Cortex of kidney (tissue), 1 donor: ENCODE results near the gene RASA3.

Experiments used
- DNase-seq: peaks from one replicate; lab custom pipeline; 2025; lab: John Stamatoyannopoulos, UW

The RASA3 gene

DNA sequence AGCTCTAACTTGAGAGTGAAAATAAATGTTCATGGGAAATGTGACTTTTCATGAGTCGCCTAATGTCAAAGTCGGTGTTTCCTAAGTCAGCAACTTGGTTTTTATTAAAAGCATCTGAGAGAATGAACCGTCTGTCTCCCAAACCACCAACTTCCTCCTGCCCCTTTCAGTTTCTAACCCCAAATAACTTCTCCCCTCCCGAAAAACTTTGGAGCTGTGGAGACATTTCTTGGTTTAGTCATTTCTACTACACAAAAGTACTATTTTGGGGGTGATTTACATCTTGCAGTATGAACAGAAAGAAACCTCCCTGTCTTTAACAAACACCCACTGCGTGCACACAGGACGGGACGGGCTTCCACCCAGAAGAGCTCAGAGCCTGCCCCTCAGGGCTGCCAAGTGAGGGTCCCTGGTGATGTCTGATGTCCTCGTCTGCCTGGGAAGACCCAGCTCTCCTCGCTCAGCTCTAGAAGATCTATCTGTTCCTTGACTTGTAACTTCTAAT lies 65.0 kb downstream of the RASA3 start:
- DNase-seq = no peak

DNA sequence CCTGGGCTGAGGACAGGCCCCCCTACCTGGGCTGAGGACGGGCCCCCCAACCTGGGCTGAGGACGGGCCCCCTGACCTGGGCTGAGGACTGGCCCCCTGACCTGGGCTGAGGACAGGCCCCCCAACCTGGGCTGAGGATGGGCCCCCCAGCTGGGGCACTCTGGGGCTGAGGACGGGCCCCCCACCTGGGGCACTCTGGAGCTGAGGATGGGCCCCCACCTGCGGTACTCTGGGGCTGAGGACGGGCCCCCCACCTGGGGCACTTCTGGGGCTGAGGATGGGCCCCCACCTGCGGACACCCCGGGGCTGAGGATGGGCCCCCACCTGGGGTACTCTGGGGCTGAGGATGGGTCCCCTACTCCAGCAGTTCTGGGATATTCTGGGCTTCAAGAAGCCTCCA lies 65.5 kb downstream of the RASA3 start:
- DNase-seq = no peak

DNA sequence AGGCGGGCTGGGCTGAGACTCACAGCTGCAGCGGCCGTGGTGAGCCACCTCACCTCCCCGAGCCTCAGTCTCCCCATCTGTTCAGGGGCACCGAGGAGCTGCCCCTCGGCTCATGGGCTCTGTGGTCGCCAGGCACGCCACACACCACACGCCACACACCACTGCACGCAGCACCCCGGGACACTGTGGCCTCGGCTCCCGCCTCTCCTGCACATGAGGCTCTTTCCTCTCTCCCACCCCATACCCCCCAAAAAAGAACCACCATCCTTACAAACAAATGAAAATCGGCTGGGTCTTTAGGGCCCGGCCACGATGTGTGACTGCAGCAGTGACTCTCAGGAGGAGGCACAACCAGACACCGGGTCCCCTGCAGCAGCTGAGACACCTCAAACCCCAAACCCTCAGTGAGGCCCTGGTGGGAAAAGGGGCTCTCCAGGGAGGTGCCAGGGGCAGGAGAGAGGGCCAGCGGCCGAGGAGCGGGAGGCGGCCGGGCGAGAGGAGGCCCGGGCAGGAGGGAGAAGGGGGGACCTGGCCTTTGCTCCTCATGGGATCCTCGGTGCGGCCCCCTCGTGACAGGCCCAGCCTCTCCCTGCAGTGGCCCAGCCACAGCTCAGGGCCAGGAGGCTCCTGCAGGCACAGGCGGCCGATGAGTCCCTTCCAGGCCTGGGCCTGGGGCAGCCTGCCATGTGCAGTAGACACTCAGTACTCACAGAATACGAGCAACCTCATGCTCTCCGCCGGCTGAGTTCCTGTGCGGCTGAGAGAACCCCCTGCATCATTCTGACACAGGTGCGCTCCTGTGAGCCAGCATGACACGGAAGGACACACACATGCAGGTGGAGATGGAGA lies 66.3 kb downstream of the RASA3 start:
- DNase-seq = no peak

DNA sequence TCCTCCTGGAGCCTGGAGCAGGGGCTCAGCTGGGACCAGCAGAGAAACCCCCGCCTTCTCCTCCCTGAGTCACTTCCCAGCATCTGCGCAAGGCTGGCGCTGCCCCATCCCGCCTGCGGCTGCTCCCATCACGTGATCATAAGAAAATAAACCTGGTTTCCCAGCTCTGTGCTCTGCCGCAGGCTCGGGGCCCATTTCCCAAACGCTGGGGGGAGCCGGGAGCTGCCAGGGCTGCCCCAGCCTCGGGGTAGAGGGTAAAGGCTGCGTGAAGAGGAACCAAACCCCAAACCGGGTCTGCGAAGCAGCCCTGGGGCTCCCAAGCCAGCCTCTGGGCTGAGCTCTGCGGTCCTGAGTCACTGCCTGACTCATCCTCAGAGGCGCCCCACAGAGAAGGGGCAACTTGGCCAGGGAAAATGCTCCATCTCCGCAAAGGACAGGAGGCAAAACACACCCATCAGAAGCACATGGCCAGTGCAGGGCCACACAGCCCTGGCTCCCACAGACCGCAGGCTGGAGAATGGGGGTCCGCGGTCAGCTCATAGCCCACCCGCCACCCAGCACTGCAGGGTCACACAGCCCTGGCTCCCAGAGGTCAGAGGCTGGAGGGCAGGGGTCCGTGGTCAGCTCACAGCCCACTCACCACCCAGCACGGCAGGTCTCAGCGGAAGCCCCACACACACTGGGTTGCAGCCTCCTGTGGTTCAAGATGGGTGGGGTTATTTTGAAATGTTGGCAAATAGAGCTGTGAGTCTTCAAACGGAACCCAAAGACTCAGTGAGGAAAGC lies 67.1 kb downstream of the RASA3 start:
- DNase-seq = no peak

DNA sequence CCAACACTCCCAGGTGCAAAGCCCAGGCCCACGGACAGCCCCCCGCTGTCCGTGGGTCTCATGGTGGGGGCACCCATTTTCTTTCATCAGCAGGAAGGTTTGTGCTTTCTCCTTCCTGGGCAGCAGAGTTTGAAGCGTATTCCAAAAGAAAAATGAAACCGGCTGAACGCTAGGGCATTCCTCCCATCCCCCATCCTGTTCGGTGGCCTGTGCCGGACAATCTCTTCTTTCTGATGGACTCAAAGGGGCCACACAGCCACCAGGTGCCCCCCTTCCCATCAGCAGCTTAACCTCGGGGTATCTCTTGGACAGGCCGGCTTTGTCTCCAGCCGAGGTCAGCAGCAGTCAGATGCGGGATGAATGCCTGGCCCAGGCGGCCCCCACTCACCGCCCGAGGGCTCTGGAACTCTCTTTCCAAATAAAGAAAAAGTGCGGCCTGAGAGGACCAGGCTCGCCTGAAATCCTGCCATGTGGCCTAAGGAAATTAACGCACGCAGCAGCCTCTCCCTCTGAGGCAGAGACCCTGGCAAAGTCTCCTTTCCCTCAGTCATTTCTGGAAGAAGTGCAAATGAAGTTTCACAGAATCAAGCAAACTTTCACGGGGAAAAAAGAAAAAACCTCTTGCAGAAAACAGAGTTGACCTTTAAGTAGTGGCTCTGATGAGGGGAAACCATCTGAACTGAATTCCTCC lies 67.8 kb downstream of the RASA3 start:
- DNase-seq = no peak

DNA sequence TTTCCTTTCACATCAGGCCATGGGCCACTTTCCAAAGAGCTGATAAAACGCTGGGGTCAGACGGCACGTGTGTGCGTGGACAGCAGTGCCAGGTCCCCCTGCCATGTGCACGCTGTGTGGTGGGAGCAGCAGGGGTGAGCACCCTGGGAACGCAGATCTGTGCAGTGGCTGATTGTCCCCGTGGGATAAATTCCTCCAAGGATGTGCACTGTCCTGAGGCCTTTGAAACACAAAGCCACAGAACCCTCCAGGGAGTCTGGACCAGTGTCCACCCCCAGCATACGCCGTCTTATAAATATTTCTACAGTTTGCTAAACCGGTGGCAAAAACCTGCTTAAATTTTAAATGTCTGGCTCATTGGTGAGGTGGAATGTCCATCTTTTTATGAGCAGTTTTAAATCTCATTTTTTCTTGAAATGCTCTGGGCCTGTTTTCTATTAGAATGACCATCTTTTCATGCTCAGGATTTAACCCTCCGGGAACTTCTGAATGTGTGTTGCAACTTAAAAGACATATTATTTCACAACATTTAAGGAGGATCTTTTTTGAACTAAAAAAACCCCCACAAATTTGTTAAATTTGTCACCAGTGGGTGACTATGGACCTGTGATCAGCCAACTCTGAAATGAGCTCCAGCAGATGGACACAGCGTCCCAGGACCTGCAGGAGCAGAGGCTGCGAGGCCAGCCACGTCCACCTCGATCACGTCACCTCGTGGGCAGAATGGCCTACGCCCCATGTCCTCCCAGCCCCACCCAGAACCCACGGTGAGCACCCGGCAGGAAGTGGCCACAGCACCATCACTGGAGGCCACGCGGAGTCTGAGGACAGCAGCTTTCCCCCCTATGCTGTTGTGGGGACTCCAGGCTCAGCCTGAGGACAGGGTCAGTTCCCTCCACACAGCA lies 68.6 kb downstream of the RASA3 start:
- no peak for DNase-seq

DNA sequence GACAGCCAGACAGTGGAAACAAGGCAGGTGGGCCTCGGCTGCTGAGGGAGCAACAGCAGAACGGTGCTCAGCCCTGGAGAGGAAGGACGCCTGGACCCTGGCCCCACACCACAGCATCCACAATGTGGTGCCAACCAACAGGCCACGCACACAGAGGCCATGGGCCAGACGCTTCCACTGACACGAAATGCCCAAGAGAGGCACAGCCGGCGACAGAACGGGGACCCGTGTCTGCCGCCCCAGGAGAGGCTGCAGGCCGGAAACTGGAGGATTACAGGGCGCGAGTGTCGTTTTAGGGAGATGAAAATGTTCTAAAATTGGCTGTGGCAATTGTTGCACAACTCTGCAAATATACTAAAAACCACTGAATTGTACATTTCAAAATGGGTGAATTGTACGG lies 69.7 kb downstream of the RASA3 start:
- DNase-seq = no peak

DNA sequence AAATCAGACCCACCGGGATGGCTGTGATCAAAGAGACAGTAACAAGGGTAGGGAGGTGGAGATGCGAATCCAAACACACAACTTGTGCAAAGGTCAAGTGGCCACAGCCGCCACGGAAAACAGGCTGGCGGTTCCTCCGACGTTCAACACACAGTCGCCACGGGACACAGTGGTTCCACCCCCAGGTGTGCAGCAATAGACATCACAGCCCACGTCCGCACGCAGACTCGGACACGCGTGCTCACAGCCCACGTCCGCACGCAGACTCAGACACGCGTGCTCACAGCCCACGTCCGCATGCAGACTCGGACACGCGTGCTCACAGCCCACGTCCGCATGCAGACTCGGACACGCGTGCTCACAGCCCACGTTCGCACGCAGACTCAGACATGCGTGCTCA lies 70.1 kb downstream of the RASA3 start:
- no peak for DNase-seq

DNA sequence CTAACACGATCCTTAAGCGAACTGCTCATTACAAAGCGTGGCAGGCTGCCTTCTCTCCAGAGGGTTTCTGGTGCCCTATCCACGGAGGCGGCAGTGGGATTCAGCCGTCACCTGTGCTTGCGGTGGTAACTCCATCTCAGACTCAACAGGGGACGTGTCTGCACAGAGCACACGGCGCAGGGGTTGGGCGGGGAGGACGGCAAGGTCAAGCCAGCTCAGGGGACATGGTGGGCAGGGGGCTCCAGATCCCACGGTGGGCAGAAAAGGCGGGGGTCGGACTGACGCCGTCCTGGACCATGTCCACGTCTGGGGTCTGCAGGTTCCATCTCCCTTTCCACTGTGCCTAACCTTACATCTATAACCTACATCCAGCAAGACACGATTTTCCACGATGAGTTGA lies 70.7 kb downstream of the RASA3 start:
- no peak for DNase-seq

DNA sequence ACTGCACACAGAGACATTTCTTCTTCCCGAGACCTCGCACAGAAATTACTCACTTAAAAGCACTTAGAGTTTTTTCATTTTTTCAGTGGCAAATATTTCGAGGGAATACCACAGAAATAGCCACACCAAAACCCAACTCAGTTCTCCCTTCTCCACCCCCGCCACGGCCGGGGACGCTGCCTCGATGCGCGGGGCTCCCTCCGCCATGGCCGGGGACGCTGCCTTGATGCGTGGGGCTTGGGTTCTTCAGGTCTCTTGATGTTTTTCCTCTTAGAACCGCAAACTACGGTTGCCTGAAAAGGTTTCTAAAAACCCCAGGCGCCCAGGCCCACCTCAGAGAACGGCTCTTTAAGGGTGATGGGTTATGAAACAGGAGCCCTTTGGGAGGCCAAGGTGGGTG lies 71.4 kb downstream of the RASA3 start:
- no peak for DNase-seq

DNA sequence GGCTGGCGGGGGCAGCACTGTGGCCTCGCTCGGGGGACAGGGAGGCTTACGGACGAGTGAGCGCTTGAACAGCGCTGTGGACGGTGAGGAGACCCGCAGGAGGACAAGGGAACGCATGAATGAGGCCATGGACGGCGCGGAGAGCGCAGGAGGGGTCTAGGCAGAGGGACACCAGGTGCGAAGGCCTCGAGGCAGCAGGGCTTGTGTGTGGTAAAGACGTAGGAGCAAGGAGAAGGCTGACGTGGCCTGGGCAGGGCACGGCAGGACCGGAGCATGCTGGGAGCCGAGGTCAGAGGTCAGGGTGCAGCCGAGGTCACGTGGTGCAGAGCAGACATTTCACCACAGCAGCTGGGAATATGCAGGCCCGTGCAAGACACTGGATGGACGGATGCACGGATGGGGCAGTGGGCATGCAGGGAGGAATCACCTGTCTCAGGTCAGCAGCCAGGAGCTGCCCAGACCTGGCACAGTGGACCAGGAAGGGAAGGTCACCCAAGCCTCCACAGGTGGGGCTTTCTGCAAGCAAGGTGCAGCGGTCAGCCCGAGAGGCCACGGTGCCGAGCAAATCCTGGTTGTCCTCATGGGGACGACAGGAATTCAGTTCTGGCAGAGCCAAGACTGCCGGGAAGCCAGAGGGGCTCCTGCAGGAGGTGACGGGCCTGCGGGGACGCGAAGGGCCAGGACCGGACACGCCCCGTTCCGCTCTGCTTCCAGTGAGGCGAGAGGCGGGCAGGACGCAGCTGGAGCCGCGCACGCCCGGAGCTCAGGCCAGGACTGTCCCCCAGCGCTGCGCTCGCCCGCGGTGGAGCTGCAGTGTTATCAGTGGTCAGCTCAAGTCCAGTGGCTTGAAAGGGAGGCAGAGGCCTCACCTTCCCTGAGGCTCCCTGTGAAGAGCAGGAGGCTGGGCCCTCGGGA lies 72.2 kb downstream of the RASA3 start:
- no peak for DNase-seq

DNA sequence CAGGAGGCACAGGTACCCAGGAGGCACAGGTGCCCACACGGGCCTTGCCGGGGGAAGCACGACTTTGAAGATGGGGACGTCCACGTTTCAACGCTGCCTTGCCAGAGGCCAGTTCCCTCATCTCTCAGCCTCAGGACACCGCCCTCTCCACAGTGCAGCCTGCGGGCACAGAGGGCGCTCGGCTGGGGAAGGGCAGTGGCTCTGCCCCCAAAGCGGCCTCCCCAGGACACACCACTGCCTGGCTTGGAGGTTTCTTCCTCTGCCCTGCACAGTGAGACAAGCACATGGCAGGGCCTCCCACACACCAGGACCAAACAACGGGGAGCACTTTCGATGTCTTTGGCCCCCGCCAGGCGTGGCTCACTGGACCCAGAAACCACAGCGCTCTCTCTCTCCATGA lies 73.0 kb downstream of the RASA3 start:
- no peak for DNase-seq

DNA sequence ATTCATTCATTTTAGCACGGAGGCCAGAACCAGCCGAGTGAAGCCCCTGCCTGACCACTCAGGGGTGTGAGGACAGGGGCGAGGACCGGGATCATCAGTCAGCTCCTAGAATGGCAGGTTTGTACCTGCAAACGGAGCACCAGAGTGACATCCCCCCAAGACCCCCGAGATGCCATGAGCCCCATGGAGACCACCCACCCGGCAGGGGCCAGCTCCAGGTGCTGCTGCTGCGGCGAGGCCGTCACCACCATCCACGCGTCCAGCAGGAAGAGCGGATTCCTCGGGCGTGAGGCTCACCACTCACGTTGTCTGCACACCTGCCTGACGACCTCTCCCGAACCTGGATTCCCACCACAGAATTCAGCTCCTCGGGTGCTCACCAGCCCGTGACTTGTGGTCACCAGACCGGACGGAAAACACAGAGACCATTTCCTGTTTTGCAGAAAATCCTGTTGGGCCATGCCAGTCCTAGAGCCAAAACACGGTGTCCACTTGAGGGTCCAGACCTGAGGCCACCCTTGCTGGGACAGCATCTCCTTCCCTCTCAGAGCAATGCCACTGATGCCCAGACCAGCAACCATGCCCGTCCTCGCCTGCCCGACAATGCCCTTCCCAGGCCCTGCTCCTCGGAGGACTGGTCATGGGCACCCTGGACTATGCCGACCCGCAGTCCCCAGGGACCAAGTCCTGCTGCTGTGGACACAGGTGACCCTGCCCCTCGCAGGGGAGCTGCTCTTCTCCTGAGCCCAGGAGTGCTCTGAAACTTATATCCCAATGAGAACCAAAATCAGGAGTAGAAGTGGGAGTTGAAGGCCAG lies 74.2 kb downstream of the RASA3 start:
- no peak for DNase-seq

DNA sequence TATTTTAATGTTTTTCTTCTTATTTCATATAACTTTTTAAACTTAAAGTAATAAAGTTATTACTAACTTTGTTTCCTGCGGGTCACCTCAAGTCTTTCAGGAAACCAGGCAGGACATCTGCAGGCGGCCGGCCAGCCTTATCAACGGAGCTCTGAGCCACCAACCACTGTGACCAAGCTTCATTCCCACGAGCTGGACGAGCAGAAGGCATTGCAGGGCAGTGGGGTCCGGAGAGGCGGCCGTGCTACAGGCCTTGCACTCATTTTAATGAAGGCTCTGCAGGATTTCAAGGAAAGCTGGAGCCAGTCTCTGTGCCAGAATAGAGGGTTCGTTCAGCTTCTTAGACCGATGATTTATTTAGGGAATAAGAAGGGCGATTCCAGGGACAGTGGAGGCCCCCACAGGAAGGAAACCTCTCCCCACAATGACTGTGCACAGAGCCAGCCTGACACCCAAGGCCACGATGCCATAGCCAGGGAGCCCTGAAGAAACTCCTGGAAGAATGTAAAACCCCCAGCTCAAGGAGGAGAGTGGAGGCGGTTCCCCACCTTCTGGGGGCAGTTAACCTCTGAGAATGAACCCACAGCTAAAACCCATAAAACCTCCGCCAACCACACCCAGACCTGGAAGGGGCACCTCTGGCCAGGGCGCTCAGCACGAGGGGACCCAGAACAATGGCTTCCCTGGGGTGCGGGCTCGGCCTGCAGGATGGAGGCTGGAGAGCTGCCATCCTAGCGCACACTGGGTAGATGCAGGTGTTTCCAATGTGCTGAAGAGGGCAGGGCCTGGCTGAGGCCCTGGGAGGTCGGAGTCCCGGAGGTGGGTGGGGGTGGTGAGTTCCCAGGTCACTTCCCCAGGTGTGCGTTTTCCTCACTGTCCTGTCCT lies 75.0 kb downstream of the RASA3 start:
- no peak for DNase-seq

DNA sequence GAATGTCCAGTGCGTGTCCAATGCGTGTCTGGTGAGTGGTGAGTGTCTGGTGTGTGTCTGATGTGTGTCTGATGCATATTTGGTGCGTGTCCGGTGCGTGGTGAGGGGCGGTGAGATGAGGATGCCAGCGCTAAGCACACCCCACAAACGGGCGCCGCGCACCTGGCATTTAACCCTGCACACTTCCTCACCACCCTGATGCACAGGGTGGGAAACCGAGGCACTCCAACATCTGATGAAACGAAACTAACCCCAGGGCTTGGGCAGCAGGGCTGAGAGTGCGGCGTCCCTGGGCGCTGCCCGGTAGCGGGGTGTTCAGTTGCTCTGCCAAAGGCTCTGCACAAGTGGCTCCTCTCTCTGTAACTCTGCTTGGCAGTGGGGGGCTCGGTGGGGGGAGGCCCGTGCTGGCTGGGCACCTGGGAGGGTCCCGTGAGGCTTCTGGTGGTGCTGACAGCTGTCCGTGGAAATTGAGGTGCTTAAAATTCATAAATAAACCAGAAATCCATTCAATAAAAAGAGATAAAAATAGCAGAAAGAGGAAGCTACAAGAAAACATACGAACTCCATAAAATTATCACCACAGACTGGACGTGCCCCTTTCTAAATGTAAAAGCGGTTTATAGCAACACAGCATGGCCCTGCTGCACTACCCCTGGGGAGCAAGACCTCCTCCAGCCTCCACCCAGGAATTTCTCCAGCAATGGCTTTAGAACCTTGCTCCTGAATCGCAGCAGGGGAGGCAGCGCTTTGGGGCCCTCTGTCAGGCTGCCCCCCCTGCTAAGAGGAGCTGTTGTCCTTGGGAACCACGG lies 76.0 kb downstream of the RASA3 start:
- no peak for DNase-seq

DNA sequence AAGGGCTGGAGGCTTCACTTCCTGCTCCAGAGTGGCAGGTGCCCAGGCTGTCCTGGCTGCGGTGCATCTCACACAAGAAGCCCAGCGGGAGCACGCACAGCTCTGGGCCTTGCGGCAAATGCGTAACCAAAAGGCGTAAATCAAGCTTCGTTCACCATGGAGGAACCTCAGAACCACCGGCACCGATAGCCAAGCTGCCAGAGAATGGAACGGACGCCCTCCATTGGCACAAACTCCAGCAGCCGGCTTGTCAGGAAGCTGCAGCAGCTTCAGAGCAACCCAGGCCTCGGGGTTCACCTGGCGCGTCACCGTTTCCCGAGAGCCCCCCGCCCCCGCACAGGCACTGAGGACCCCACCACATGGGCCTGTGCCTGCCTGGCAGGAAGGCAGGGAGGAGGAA lies 76.7 kb downstream of the RASA3 start:
- no peak for DNase-seq

DNA sequence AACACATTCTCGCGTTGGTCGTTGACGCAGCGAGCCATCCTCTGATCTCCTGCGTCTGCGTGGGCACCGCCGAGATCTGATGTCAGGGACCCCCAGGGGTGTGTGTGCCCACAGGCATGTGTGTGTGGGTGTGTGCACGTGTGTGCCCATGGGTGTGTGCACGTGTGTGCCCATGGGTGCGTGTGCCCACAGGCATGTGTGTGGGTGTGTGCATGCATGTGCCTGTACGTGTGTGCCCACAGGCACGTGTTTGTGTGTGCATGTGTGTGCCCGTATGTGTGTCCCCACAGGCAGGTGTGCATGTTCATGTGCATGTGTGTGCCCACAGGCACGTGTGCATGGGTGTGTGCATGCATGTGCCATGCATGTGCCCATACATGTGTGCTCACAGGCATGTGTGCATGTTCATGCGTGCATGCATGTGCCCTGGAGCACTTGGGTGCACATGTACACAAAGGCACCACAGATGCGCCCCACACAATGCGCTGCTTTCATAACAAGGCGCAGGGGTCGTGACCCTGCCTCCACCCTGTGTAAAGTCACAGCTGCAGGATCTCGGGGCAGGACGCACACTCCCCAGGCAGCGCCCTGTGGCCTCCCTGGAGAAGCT lies 77.5 kb downstream of the RASA3 start:
- DNase-seq = no peak
